Right lobe of liver (tissue), 4 donors: ENCODE data around the gene OR2G3.

ENCODE experiments used
- CTCF ChIP-seq, 4 donors: fragments of 200-600 bp in 3 of 4; fragments of 450-650 bp in 1 of 4; IDR thresholded peaks; one replicate each; pipeline versions ENCODE4 v1.5.1 to v1.8.0; 2016 to 2022; ENCODE audit warnings: antibody characterized with exemption in 4 of 4, mild to moderate bottlenecking in 2 of 4
- POLR2A ChIP-seq: fragments of 450-650 bp; IDR thresholded peaks from one replicate; pipeline ENCODE4 v1.6.1; 2017; ENCODE audit warnings: antibody characterized with exemption, mild to moderate bottlenecking
- donor health status: DM: no; HTN: no; CAD: no.
- donor health status: DM: no; HTN: no; CAD: no.
- donor health status: DM: no; HTN: yes; CAD: no.

GRCh38 chr1:247578946-247579460, 26.4 kb upstream of the OR2G3 start:
- TF ChIP-seq CTCF (IDR thresholded peaks at IDR 0.05), result no peak
- no peak for TF ChIP-seq POLR2A
